GM21576 (cell line): Measurements from ENCODE around the gene PTPA.
"Not testable (repeated sequence)": the region's sequence is repeated elsewhere in the genome, so short reads cannot be mapped to it uniquely, and the experiment has no call there.

Source experiments
- ATAC-seq: cut with Tn5 transposase; IDR thresholded peaks from one replicate; pipeline ENCODE4 v1.9.1; 2021; ENCODE audit warnings: mild to moderate bottlenecking, moderate library complexity; ENCODE audit not compliant: unreplicated experiment

PTPA gene

DNA sequence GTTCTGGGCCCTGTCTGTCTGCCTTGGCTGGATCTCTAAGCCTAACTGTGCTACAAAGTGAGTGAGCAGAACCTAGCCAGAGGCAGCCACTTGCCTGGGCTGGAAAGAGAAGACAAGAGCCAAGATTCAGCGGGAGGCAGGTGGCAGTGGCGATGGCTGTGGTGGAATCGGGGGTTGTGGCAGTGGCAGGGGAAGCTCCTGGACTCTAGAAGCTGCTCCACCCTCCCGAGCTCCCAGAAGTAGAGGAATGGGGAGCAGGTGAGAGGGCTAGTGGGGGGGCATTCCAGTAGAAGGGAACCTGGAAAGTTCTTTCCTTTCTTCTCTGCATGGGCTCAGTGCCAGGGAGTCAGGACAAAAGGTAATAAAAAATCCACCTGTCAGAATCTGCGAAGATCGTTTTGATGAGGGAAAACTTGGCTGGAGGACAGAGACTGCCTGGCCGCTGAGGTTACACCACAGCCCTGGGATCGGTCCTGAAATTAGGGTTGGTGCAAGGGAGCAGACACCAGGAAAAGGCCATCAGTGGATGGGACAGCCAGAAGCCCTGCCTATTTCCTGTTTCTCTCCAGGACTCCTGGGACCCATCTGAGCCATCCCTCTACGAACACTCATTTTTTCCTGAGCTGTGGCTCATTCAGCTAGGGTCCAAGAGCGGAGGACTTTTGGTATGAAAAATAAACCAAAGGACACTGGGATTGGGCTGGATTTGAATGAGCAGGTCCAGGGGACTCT, 2.2 kb upstream of the PTPA start:
- ATAC-seq, result no peak

DNA sequence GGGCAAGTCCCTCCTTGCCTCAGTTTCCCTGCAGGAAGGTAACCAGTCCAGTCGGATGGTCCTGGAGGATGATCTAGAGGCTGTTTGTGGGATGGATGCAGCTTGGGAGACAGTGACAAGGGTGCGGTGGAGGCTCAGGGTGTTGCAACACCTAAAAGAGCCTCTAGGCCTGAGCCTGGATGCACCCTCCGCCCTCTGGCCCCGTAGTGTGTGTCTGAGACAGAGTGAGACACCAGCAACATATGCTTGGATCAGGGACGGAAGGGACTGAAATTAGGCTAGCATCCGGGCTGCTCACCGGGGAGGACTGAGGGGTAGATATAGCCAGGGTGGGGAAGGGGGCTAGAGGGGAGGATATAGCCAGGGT, 1.7 kb upstream of the PTPA start:
- ATAC-seq, result no peak

DNA sequence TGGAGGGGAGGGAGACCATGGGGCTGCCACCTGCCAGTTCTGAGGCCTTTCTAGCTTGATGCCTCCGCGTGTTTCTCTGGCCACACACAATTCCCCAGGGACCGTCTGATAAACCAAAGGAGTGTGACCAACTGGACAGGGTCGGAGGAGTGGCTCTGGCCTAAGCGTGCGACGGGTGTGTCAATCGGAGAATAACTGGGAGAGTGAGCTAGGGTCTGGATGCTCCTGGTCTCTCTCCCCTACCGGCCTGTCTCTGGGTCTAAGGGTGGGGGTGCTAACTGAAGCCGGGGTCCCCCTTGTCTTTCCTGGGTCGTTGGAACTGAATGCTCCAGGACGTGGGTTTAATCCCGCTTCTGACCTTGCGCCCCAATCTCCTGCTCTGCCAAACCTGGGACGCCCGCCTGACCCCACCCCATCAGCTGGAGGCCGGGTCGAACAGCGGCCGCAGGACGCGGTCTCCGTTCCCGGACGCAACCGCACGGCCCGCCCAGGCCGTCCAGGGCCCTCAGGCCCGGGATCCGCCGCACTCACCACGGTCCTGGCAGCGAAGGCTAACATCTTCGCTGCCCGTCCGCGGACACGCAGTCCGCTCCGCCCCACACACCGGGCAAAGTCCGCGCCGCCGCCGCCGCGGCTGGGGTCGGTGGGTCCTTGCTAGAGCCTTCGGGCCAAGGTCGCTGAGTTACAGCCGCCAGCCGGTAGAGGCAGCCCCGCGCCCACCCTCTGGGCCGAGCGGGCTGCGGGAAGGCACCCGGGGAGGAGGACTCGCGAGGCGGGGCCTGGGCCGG, 1.1 kb upstream of the PTPA start:
- peak; percentile 3 for ATAC-seq

DNA sequence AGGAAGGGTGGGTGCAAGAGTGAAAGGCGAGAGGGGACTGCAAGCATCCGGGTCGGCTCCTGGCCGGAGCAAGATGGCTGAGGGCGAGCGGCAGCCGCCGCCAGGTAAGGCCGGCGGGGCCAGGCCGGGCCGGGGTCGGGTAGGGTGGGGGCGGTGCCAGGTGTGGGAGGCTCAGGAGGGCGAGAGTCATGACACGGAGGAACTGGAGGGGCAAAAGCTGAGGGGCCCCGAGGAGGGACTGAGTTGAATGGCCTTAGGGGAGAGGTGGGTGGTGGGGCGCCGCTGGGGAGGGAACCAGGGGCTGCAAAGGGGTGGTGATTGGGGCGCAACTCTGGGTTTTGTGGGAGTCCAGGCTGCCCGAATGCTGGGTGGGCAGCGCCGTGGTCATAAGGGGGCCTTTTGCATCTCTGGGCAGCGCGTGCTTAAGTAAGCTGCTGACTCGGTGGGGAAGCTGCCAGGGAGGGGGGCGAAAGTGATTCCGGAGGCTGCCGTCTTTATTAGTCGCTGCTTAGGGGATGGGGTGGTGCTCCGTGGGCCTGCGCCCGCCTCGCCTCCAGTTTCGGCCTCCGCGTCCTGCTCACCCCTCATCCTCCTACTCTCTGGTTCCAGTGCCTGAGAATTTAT, 425 bp downstream of the PTPA start:
- no peak for ATAC-seq

DNA sequence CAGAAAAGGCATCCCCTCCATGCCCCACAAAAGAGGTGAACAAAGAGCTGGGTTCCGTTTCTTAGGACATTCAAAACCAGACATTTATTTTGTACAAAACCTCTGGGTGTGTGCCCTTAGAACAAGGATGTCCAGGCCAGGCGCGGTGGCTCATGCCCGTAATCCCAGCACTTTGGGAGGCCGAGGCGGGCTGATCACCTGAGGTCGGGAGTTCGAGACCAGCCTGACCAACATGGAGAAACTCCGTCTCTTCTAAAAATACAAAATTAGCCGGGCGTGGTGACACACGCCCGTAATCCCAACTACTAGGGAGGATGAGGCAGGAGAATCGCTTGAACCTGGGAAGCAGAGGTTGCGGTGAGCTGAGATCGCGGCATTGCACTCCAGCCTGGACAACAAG, 1.3 kb downstream of the PTPA start:
- ATAC-seq, result not testable (repeated sequence)

DNA sequence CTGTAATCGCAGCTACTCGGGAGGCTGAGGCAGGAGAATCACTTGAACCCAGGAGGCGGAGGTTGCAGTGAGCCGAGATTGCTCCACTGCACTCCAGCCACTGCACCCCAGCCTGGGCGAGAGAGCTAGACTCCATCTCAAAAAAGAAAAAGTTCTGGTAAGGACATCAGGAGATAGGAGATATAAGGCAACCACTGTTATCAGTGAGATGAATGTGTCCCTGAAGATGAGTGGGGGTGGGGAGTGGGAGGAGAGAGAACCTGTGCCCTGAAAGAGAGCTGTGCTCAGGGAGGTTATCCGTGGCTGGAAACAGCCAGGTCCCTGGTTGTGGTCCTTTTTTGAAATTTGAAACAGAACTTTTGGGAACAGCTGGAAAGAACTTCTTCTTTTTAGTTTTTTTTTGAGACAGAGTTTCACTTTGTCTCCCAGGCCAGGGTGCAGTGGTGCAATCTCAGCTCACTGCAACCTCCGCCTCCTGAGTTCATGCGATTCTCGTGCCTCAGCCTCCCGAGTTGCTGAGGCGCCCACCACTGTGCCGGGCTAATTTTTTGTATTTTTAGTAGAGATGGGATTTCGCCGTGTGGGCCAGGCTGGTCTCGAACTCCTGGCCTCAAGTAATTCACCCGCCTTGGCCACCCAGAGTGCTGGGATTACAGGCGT, 2.6 kb downstream of the PTPA start:
- ATAC-seq, result no peak

DNA sequence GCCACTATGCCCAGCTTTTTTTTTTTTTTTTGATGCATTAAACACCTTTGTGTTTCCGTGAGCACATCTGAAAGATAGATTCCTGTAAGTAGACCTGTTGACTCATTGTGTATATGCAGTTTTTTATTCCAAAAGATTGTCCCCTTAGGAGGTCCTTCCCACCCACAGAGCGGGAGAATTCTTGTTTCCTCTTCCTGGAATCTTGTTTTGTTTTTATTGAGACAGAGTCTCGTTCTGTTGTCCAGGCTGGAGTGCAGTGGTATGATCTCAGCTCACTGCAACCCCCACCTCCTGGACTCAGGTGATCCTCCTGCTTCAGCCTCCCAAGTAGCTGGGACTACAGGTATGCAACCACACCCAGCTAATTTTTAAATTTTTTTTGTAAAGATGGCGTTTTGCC, 7.6 kb downstream of the PTPA start:
- ATAC-seq, result no peak

DNA sequence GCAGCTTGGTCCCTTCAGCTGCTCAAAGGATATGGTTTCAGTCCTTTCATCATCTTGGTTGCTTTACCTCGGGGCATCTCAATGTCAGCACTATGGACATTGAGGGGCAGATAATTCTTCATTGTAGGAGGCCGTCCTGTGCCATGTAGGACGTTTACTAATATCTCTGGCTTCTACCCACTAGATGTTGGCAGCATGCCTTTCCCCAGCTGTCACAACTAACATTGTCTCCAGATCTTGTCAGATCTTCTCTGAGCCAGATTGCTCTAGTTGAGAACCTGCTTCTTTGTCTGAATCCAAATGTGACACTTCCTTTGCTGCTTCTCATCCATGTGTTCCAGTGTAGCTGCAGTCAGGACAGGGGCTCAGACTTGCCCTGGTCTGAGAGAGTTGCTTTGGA, 10.3 kb downstream of the PTPA start:
- no peak for ATAC-seq

DNA sequence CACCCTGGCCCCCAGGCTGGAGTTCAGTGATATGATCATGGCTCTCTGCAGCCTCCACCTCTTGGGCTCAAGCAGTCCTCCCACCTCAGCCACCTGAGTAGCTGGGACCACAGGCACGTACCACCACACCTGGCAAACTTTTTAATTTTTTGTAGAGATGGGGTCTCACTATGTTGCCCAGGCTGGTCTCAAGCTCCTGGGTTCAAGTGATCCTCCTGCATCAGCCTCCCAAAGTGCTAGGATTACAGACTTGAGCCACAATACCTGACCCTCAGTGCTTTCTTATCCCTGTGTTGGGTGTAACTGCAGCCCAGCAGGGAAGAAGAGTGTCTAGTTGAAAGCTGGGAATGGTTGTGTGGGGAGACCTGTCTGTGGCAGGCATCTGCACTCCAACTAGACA, 10.9 kb downstream of the PTPA start:
- no peak for ATAC-seq

DNA sequence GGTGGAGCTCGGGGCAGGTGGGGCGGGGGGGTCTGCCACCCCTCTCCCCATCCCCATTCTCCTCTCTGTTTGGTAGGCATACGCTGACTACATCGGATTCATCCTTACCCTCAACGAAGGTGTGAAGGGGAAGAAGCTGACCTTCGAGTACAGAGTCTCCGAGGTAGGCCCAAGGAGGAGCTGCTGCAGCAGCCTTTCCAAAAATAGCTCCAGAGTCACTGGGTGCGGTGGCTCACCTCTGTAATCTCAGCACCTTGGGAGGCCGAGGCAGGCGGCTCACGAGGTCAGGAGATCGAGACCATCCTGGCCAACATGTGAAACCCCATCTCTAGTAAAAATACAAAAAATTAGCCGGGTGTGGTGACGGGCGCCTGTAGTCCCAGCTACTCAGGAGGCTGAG, 11.8 kb downstream of the PTPA start:
- ATAC-seq, result not testable (repeated sequence)

DNA sequence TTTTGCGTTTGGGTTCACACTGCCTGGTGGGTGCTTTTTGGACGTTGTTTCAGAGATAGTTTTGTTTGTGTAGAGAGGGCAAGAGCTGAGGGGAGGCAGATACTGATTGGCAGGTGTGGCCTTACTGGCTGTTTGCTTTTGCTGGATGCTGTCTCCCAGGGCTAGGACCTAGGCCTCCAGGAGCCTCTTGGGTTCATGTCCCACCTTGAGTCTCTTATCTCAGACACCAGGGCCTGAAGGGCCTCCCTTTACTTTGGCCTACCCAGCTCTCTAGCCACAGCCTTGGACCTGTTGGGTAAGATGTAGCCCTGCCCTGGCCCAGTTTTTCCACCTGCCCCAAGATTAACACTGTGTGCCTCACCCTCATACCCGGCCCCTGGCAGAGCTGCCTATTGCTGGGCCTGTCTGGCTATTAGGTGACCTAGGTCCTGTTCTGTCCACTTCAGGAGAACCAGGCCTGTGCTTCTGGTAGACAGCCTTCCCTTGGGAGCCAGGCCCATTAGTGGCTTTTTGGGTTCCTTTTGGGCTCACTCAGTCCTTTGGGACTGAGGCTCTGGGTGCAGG, 13.4 kb downstream of the PTPA start:
- ATAC-seq, result no peak

DNA sequence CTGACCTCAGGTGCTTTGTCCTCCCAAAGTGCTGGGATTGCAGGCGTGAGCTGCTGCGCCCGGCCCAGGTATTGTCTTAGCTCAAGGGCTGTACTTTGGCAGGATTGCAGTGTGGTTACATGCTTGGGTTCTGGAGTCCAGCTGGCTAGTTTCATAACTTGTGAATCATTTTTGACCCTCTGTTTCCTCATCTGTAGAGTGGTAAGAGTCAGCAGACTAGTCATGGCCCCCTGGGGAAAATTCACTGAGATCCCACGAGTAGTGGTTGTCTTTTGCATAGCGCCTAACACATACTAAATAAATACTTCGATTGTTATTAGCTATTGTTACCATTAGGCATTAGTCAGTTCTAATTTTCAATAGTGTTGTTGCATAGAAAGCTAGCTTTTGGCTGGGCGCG, 14.3 kb downstream of the PTPA start:
- no peak for ATAC-seq

DNA sequence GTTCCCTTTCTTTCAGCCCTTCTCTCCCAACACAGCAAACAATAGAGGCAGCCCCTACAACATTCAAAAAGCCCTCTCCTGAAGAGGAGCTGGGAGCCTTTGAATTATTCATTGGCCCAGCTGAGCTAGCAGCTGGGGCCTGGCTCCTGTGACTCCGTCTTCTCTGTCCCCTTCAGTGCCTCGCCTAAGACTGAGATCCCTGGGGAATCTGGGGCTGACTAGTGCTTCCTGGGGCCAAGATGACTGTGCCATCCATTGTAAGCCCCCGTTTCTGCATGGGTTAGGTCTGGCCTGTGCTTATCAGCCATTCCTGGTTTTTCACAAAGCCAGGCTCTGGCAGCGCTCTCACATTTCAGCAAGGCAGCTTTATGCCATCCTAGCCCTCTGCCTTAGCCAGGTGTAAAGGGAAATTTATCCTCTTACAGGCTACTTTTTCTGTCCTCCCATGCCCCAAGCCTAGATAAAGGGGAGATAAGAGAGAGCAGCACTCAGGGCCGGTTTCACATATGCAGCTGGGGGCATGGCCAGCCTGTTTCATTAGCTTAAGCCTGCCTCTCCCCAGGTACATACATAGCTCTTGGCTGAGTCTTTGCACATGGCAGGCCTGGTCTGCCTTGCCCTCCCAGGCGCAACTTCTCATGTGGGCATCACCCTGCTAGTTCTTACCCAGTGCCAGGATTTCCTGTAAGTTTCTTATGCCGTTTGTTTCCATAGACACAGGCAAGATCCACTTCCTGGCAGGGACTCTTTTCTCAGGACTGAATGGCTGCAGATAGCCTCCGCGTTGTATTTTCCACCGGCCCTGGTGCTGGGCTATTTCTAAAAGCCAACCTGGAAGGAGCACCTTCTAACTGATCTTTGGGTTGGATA, 15.8 kb downstream of the PTPA start:
- no peak for ATAC-seq

DNA sequence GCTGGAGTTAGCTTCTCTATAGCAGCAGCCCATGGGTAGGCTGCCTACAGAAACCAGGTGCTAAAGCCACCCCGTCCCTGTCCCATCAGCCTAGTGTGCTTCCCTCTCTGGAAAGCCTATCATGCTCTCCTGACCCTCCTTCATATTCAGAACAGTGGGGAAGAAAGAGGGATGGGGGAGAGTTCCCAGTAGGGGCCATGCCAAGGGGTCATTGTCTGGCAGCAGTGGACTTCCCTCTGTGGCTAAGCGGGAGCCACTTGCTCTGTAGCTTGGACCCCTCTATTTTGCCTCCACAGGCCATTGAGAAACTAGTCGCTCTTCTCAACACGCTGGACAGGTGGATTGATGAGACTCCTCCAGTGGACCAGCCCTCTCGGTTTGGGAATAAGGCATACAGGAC, 17.5 kb downstream of the PTPA start:
- no peak for ATAC-seq

DNA sequence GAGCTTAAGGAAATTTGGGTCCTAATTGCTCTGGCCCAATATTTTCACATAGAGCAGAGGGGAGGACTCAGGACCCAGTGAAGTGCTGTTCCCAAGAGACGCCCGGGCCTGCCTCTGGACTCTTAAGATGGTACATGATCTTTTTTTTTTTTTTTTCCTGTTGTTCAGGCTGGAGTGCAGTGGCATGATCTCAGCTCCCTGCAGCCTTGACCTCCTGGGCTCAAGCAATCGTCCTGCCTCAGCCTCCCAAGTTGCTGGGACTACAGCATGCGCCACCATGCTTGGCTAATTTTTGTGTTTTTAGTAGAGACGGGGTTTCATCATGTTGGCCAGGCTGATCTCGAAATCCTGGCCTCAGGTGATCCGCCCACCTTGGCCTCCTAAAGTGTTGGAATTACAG, 19.1 kb downstream of the PTPA start:
- not testable (repeated sequence) for ATAC-seq

DNA sequence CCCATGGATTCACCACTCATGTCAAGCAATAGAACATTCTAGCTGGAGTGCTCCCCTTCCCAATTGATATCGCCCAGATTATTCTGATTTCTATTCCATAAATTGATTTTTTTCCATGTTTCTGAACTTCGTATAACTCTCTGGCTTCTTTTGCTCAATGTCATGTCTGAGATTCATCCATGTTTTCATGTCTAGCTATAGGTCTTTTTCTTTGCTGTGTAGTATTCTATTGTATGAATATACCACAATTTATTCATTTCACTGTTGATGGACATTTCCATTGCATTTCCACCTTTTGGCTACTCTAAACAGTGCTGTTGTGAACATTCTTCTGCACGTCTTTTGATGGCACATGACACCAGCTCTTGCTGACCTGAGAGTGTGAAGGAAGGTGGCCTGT, 19.6 kb downstream of the PTPA start:
- ATAC-seq, result no peak

DNA sequence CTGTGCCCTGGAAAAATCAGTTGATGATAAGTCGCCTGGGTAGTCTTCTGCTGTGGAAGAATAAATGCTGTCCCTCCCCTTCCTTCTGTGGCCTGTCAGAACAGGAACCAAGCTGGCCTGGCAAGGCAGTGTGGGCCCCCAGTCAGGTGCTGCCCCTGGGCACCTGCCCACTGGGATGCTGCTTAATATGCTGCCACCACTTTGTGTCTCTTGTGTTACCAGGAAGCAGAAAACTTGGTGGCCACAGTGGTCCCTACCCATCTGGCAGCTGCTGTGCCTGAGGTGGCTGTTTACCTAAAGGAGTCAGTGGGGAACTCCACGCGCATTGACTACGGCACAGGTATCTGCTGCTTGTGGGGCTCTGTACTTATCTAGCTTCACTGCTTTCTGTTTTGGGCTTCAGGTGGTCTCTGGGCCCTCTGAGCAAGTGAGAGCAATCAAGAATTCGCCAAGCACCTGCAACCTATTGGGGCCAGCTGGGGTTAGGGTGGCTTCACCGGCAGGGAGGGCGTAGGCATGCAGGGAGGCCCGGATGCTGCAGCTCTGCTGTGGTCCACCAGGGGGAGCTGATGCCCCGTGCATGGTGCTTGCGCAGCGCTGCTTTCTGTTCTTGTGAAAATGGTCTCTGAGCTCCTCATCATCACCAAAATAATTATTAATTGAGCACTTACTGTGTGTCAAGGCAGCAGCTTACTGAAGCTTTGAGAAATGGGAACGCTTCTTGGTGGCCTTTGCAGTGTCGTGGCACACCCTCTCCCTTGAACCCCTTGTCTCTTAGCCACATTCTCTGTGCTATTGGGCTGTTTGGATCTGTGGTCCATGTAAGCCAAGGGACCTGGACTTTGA, 20.3 kb downstream of the PTPA start:
- ATAC-seq, result no peak

DNA sequence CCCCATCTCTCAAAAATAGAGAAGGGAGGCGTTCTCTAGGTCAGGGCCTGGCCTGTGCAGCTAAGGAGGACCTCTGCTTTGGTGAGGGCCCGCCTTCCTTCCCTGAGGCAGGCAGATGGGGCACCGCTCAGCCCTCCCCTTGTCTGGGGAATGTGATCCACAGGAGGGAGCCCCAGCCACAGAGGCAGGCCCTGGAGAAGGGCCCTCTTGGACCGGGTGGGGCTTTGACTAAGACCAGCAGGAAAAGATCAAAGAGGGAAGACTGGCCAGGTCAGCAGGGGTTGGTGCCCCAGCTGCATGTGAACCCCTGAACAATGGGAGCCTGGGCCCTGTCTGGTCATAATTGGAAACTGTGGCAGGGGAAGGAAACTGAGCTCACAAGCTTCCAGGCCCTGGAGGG, 21.9 kb downstream of the PTPA start:
- no peak for ATAC-seq

DNA sequence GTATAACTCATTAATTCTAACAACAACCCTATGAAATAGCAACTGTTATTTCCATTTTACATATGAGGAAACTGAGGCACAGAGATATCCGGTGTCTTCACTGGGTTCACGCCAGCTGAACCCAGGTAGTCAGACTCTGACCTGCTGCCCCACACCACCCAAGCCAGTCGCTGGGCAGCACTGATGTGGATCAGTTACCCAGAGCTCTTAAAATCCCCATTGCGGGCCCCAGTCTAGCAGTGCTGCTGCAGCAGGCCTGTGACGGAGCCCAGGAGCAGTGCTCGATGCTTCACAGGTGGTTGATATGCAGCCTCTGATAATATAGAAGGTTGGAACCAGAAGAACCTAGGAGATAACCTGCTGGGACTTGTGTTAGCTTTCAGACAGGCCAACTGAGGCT, 24.3 kb downstream of the PTPA start:
- ATAC-seq, result no peak
